ENCODE results near the gene PRELP.

PRELP gene

DNA sequence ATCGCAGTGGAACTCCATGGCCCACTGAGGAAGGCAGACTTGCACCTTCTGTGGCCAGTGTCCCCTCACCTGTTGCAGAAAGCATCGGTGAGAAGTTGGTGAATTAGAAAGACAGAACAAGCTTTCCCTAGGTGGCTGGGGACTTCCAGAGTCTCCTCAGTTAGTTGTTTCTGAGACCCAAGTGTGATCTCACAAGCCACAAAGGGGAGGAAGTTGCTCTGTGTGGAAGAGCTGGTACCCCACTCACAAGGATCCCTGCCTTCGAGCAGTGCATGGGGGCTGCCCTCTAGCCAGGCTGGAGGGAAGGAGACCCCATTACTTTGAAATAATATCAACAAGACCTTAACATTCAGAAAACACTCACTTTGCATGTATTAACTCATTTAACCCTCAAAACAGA, 2.1 kb downstream of the PRELP start:
- DNase-seq (ENCODE audit: low read depth in 2 of 2), result no peak

DNA sequence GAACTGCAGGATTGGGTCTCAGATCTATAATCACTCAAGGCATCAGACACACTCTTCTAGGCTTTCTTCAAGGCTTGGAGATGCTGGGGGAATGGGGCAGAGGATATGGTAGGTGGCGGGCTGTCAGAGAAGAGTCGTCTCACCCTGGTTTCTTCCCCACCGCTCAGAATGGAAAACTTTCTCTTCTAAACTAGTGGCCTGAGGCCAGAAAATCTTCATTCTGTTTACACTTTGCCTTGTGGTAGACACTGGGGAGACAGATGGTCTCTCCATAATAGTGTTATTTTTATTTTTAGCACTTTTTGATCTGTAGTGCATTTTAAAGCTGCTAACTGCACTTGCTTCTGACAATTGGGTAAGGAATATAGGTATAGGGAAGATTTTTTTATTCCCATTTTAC, 2.6 kb downstream of the PRELP start:
- no peak for DNase-seq (ENCODE audit: low read depth in 2 of 2)

DNA sequence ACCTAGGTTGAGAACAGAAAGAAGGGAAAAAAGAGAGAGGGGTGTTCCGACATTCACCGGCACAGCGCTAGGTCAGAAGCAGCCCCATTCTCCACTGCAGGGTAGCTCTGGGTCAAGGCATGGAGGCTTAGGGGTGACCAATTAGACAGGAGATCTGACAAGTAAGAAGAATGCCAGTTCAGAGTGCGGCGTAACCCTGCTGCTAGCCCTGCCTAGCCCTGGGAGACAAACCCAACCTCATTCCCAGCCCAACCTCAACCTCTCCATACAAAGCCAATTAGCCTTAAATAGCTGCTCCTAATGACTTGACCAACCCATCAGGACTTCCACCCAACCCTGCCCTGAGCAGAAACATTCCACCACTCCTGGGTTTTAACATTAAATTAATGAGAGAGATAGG, 3.4 kb downstream of the PRELP start:
- no peak for DNase-seq (ENCODE audit: low read depth in 2 of 2)

DNA sequence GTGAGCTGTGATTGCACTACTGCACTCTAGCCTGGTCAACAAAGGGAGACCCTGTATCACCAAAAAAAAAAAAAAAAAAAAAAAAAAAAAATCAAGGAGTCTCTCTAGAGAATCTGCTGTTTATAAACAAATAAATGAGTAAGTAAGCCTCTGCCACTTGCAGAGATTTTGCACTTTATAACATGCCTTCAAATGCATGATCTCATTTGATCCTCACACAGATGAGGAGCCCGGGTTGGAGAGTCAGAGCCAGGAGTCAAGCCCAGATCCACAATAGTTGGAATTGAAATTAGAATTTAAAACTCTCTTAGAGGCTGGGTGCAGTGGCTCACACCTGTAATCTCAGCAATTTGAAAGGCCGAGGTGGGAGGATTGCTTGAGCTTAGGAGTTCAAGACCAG, 4.0 kb downstream of the PRELP start:
- DNase-seq (ENCODE audit: low read depth in 2 of 2), result no peak

DNA sequence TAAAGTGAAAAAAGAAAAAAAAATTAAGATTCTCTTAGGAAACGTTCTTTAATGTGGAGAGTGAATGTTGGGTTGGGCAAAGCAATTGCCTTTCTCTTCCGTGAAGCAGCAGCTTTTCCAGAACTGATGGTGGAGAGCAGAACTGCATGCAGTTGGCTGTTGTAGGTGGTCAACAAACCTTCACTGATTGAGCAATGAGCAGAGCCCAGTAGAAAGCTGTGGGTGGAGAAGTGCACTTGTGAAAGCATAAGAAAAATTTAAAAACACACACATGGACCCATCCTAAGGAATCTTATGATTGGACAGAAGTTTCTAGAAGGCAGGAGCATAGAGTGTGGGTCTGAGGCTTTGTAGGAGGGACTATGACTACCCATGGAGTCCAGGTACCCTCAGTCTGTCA, 4.5 kb downstream of the PRELP start:
- DNase-seq (ENCODE audit: low read depth in 2 of 2), result no peak

DNA sequence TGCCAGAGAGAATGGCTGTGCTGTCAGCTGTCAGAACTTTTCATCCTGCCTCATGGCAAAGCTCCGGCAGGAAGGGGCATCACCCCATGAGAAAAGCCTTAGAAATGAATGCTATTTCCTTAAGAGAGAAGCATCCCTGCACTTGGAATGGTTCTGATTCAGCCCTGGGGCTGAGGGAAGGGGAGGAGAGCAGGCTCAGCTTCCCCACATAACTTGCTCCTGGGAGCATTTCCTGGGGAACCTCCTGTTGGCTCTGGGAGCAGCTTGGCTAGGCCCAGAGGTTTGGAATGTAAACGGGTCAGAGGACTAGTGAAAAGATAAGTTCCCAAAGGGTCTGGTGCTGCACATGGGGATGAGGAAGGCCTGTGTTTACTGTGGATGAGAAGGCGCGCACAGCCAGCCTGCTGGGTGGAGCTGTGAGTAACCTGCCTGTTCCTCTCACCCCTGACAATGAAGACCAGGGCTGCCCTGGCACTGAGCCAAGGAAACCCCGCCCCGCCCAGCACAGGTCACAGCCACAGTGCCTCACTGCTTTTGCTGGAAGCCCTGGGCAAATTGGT, 5.0 kb downstream of the PRELP start:
- DNase-seq (ENCODE audit: low read depth in 2 of 2), result peak; percentile 13 to 43

DNA sequence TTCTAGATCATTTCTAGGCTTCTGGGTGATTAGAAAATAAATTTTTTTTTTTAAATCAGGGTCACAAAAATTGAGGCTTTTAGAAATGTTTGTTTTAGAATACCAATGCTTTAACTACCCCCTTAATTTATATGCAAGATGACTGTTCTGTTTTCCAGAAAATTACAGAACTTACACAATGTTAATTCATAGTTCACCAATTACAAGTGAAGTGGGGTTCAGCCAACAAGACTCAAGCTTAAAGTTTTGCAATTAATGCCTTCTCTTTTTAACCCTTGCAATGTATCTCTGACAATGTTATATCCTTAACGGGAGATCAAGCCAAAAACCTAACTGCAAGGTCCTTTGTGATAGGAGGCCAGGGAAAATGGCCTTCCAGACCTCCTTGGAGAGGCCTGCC, 5.6 kb downstream of the PRELP start:
- no peak for DNase-seq (ENCODE audit: low read depth in 2 of 2)

DNA sequence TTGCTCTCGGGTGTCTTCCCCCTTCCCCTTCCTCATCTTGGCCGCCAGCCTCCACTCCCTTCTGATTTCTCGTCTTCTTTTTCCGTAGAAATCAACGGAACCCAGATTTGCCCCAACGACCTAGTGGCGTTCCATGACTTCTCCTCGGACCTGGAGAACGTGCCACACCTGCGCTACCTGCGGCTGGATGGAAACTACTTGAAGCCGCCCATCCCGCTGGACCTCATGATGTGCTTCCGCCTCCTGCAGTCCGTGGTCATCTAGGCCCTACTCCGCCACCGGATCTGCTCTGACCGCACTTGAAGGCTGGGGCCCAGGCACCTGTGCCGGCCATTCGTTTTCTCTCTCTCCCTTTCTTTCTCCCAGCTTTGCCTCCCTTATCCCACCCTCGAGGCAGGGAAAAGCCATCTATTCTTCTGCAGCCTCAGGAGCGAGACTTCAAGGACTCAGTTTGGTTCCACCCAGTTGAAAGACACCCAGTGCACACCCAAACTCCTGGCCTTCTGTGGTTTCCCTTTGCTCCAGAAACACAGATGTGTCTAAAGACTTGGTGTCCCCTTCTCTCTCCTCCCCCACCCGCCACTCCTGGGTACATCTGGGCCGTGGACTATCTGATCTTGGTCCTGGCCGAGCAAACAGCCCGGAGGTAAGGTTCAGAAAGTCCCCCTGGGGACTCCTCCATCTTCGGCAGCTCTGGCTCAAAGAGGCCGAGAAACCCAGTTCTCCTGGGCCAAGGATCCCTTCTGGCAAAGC, 11.2 kb downstream of the PRELP start:
- DNase-seq (ENCODE audit: low read depth in 2 of 2), result no peak

DNA sequence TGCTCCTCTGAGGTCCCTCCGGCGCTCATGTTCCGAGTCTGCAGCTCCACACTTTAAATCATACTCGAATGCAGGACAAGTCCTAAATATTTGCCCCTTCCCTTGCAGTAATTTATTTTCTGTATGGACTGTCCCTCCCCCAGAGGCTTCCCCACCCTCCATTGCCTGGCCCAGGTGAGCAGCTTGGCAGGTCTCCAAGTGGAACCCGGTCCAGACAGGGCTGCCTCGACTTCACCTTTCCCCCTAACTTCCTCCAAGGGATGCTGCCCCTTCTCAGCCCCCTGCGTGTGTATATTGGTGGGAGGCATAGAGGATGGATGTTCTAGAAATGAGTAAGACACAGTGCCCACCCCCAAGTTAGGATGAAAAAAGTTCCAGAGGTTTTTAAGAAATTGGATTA, 12.9 kb downstream of the PRELP start:
- DNase-seq (ENCODE audit: low read depth in 2 of 2), result no peak

DNA sequence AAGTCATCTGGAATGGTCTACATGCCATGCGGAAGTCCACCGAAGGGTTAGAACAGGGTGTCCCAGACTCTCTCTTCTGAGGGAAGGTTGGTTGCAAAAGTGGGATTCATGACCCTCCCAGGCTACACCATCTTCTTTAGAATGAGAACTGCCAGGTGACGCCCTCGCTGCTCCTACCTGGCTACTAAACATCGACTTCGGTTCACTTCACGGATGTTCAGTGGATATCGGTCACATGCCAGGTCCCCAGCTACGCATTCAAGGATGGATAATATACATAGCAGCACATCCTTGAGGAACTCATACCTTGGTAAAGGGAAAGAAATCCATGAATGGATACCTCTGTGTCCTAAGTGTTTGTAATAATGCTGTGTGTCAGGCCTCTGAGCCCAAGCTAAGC, 15.0 kb downstream of the PRELP start:
- no peak for DNase-seq (ENCODE audit: low read depth in 2 of 2)

DNA sequence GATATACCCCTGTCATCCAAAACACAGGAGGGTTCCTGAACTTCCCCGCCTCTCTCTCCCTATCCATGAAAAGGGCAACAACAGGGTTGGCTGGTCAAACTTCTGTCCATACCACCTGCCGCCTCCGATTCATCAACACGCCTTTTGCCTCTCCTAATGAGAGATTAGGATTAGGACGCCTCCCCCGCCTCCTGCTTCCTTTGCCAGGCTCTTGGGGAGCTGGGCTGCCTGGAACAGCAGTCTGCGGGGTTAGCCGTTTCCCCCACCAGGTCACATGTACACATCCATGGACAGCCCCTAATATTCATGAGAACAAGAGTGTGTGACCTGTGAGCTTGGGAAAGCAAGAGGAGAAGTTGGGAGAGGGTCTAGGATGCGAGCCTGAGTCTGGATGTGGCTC, 16.1 kb downstream of the PRELP start:
- no peak for DNase-seq (ENCODE audit: low read depth in 2 of 2)

DNA sequence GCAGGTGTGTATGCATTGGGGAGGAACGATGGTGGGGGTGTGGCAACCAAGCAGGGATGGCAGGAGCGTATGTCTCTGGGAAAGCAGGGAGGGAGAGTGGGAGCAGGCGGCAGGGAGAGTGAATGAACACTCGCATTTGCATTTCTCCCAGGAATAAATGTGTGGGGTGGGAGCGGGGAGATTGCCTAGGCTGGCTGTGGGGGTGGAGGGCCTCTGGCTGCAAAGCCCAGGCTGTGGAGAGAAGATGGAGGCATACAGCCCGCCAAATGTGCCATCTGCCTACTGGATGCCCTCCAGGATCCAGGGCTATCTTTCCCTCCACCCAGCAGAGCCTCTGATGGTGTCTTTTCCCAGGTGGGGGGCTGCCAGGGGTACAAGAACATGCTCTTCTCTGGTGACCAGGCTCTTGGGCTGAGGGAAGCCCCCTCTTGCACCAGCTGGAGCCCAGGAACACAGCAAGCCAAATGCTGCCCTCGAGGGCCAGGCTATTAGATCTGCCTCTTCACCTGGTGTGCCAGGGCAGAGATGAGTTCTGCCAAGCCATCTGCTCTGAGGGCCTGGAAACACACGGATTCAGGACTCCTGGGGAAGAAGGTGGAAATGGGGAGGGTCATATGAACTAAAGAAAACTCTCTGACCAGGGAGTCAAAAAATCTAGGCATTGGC, 16.6 kb downstream of the PRELP start:
- DNase-seq (ENCODE audit: low read depth in 2 of 2), result no peak

DNA sequence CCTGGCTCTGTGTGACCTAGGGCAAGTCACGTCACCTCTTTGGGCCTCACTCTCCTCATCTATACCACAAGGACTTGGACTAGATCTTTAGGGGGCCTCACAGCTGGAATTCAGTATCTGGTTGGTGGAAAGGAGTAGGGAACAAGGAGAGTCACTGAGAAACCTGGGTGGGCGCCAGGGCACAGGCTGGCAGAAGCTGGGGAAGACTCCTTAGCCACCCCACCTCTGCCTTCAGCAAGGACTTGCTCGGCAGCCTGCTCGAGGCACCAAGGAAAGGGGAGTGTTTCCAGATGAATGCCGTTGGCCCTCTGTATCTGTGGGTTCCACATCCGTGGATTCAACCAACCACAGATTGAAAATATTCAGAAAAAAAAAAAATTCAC, 17.1 kb downstream of the PRELP start:
- DNase-seq (ENCODE audit: low read depth in 2 of 2), result no peak

DNA sequence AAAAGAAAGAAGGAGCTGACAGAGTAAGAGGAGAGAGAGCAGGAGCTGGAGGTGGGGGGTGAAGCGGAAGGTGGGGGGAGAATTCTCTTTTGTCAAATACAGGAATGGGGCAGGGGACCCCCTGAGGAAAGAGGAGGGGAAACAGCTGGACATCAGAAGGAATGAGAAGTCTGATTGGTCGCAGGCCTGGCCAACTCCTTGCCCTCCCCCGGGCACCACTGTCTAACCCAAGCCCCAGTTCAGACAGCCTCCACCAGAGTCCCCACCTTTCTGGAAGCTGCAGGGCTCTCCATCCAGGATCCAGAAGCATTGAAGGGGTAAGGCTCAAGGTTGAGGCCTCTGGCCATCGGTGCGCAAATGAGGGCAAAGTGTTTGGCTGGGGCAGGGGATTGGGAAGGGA, 18.3 kb downstream of the PRELP start, which contains the start of gene OPTC:
Gene OPTC, plus strand, starts transcription at position 253 of the 400 bp plus-strand sequence. CDS start 1,853 bp downstream, outside the sequence.
- no peak for DNase-seq (ENCODE audit: low read depth in 2 of 2)

DNA sequence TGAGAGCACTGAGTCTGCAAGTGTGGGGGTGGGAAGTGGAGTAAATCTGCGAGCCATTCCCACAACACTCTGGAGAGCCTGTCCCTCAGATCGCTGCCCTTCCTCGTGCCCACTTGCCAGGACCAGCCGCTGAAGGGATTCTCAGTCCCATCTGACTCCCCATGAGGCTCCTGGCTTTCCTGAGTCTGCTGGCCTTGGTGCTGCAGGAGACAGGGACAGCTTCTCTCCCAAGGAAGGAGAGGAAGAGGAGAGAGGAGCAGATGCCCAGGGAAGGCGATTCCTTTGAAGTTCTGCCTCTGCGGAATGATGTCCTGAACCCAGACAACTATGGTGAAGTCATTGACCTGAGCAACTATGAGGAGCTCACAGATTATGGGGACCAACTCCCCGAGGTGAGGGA, 20.2 kb downstream of the PRELP start:
- no peak for DNase-seq (ENCODE audit: low read depth in 2 of 2)

DNA sequence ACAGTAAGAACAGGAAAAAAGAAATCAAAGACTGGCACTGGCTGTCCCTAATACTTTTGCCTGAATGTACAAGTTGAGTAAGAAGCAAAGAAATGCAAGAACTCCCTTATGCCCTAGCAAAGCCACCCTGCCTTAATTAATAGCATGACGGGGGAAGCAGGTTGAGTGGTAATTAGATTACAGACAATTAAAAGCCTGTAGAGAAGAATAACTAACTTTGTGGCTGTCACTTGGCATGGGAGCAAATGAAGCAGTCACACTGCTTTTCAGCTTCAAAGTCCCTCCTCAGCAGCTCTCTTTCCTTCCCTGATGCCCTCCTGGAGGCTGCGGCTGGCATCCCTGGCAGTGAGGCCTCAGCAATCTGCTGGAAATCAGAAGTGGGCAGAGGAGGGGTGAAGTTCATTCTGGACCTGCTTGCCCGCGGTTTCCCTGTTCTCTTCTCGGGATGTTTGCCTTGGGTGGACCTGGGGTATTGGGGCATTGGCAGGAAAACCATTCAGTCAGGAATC, 21.7 kb downstream of the PRELP start:
- no peak for DNase-seq (ENCODE audit: low read depth in 2 of 2)

DNA sequence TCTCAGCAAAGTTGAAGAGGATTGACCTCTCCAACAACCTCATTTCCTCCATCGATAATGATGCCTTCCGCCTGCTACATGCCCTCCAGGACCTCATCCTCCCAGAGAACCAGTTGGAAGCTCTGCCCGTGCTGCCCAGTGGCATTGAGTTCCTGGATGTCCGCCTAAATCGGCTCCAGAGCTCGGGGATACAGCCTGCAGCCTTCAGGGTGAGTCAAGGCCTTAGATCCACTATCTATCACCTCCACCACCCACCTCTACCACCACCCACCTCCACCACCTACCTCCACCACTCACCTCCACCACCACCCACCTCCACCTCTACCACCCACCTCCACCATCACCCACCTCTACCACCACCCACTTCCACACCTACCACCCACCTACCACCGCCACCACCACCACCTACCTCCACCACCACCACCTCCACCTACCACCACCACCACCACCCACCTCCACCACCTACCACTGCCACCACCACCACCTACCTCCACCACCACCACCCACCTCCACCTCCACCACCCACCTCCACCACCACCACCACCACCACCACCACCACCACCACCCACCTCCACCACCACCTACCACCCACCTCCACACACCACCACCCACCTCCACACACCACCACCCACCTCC, 24.2 kb downstream of the PRELP start:
- no peak for DNase-seq (ENCODE audit: low read depth in 2 of 2)

DNA sequence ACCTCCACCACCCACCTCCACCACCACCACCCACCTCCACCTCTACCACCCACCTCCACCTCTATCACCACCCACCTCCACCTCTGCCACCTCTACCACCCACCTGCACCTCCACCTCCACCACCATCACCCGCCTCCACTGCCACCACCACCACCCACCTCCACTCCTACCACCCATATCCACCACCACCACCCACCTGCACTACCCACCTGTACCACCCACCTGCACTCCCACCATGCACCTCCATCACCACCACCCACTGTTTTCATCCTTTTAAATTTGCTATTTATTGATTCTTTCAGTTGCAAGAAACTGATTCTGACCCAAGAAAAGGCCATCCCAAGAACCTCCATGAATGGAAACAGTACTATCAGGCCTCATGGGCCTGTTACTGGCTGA, 24.7 kb downstream of the PRELP start:
- DNase-seq (ENCODE audit: low read depth in 2 of 2), result no peak

DNA sequence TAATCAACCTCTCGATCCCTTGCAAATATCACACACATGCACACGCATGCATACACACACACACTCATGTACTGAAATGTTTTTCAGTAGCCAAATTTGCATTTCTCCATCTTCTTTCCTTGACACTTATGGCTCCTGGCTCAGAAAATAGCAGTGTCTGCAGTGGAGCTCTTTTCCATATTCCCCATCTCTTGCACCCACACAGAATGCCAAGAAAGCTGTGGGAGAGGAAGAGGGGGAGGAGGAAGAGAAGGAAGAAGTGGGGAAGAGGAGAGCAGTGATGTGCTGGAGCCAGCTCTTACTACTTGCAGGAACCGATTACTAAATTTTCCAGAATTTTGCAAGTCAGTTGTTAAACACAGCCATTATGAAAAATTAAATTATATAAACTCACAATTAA, 28.2 kb downstream of the PRELP start:
- no peak for DNase-seq (ENCODE audit: low read depth in 2 of 2)

DNA sequence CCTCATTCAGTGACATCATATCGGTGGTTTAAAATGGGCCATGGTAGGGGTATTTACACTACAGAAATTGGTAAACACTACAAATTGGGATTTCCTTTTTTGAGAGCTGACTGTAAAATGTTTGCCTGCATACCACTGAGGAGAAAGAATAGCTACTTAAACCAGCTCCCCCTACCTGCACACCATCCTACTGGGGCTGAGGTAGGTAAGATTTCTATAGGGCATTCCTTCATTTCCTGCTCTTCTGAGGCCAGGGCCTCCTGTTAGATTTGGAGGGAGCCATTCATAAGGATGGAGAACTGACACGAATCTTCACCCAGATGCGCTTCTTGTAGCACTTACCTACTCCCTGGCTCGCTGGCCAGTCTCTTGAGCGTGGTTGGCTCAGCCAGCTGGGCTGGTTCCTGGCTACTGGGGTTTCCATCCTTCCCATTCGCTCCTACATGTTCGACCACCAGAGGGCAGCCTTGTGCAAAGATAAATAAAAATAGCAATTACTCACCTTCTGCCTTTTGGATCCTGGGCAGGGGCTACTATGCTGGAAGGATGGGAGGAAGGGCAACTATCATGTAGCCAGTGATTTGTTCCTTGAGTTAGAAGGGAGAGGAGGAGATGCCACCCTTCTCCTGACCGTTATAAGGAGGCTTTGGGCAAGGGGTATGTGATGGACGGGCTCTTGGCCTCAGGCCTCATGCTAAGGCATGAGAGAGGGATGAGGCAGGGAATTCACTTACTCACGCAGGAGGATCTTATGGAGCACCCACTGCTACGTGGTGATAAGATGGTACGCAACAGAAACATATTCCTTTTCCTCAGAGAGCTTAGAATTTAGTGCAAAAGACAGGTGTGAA, 29.0 kb downstream of the PRELP start:
- peak; percentile 55 to 74 for DNase-seq (ENCODE audit: low read depth in 2 of 2)

DNA sequence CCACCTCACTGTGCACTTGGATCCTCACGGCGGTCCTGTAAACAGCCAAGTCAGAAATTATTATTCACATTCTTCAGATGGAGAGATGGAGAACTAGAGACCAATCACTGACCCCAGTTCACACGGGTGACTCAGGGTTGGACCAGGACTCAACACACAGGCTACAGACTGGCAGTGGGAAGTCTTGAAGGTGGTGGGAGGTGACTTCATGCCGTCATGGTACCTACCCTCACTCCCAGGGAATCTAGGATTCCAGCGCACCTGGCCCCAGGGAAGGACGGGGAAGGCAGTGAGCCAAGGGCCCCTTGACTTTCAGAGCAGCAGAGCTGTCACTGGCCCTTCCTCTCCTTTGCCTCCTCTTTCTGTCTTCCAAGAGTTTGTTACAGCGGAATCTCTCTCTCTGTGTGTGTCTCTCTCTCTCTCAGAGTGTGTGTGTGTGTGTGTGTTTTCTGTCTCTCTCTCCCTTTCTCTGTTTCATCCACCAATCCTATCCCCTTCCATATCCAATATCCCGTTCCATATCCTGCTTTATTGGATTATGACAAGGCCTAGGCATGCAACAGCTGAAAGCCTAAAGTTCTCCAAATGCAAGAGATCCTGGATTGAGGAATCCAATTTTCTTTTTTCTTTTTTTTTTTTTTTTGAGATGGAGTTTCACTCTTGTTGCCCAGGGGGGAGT, 30.1 kb downstream of the PRELP start:
- DNase-seq (ENCODE audit: low read depth in 2 of 2), result no peak

Measured in stimulated activated CD4-positive, alpha-beta T cell treated with anti-CD3 and anti-CD28 coated beads, Interleukin-12 subunit alpha, Interleukin-12 subunit beta, amount 100 ng/mL, for 24 hours (primary cell).